CD4-positive, alpha-beta T cell (primary cell): ENCODE data around the gene IL31. TPM values are rescaled to one million over a fixed set of nuclear protein-coding genes. Genes with fewer than 3 reads are reported as not detected.

ENCODE experiments used
- ATAC-seq: fragments of 200-7000 bp; cut with Tn5 transposase; one replicate; pipeline ENCODE4 v1.10.0; 2022; ENCODE audit warnings: mild to moderate bottlenecking; ENCODE audit not compliant: poor library complexity
- CTCF ChIA-PET: fragments of 350-600 bp; sonication (Branson Sonifier 250); formaldehyde crosslinking; loops from one replicate; lab custom pipeline; 2021; ENCODE audit warnings: antibody characterized with exemption, inconsistent platforms; lab: Charles Lee
- POLR2A ChIA-PET: fragments of 350-600 bp; sonication (Branson Sonifier 250); formaldehyde crosslinking; loops from one replicate; lab custom pipeline; 2021; ENCODE audit warnings: antibody characterized with exemption, inconsistent platforms; lab: Charles Lee
- DNase-seq, 14 experiments: peaks; one replicate each; pipeline ENCODE4 v3.0.0-alpha.2; 2013 to 2020; ENCODE audit warnings: mixed read lengths in 2 of 14
- H3K27ac ChIP-seq, 2 donors: one replicate each; pipeline versions ENCODE4 v1.5.1 to v1.7.0; 2013; ENCODE audit warnings: low read length in 2 of 2, low read depth in 1 of 2, mild to moderate bottlenecking in 1 of 2
- H3K27me3 ChIP-seq, 2 experiments: 1 replicate in 1 of 2; 2 replicates in 1 of 2; pipeline versions ENCODE4 v1.6.1 to v1.7.0; 2013; ENCODE audit warnings: low read length in 2 of 2, control low read depth in 1 of 2, mild to moderate bottlenecking in 1 of 2, moderate library complexity in 1 of 2; ENCODE audit not compliant: insufficient read depth in 2 of 2, control insufficient read depth in 1 of 2
- H3K36me3 ChIP-seq: one replicate; pipeline ENCODE4 v1.6.1; 2013; ENCODE audit warnings: low read length, control low read depth; ENCODE audit not compliant: insufficient read depth
- H3K4me1 ChIP-seq: one replicate; pipeline ENCODE4 v1.6.1; 2013; ENCODE audit warnings: low read length, control low read depth; ENCODE audit not compliant: insufficient read depth
- H3K4me3 ChIP-seq: one replicate; pipeline ENCODE4 v1.5.1; 2013; ENCODE audit warnings: mild to moderate bottlenecking, low read length, moderate library complexity
- H3K9me3 ChIP-seq, 2 experiments: 1 replicate in 1 of 2; 2 replicates in 1 of 2; pipeline versions ENCODE4 v1.6.1 to v1.7.0; 2013; ENCODE audit warnings: low read length in 2 of 2, mild to moderate bottlenecking in 2 of 2, control low read depth in 1 of 2, moderate library complexity in 1 of 2; ENCODE audit not compliant: control insufficient read depth in 1 of 2, insufficient read depth in 1 of 2
- H3K27ac Mint-ChIP-seq: one replicate; pipeline ENCODE4 v1.8.0; 2020; ENCODE audit warnings: mixed read lengths
- H3K27me3 Mint-ChIP-seq: one replicate; pipeline ENCODE4 v1.8.0; 2021; ENCODE audit warnings: mixed read lengths
- H3K36me3 Mint-ChIP-seq: one replicate; pipeline ENCODE4 v1.8.0; 2021; ENCODE audit warnings: low read depth, mixed read lengths
- H3K4me1 Mint-ChIP-seq: one replicate; pipeline ENCODE4 v1.8.0; 2021; ENCODE audit warnings: low read depth, mixed read lengths
- H3K4me3 Mint-ChIP-seq: one replicate; pipeline ENCODE4 v1.8.0; 2020; ENCODE audit warnings: mild to moderate bottlenecking, mixed read lengths
- H3K9me3 Mint-ChIP-seq: one replicate; pipeline ENCODE4 v1.8.0; 2020; ENCODE audit warnings: mixed read lengths
- CTCF ChIP-seq: fragments of 200-600 bp; IDR thresholded peaks from one replicate; pipeline ENCODE4 v1.8.0; 2022; ENCODE audit warnings: antibody characterized with exemption, mild to moderate bottlenecking
- intact Hi-C, 2 experiments: fragments of 100-400 bp; cut with DNase I in 1 of 2; cut with micrococcal nuclease in 1 of 2; formaldehyde crosslinking; loops; one replicate each; pipeline versions ENCODE4 v1.15.1 to v1.9.0; 2023 to 2025; cut with DNase I, micrococcal nuclease
- total RNA-seq, 174 experiments: library from RNA in 2 of 174; stranded (reverse) in 2 of 174; gene quantifications; one replicate each; pipeline ENCODE4 v1.2.3 and lab custom pipeline; 2021 to 2026

IL31 gene
- total RNA-seq, 2 experiments from 2014 or later = not detected

GRCh38 chr12:122202017-122202416 lies 28.0 kb upstream of the IL31 start:
- Histone ChIP-seq H3K4me1 (peaks cover 14% of the 10 kb centered on the region), H3K36me3 (no peaks in the 10 kb centered on the region), H3K27me3 (peaks cover 7 to 12% of the 10 kb centered on the region in 2 experiments), H3K9me3 (no peaks in the 10 kb centered on the region), H3K4me3 (no peak overlapping the region), H3K27ac (no peak overlapping the region)
- intact Hi-C loops = no loop called here
- H3K4me1 Mint-ChIP-seq = peaks cover 12% of the 10 kb centered on the region
- DNase-seq (no peak), ATAC-seq (no peak)
- CTCF ChIA-PET = interaction anchor here (0.6 to 0.7 kb wide), 2 partner anchors 12 to 542 kb away, joined by 3 read pairs; no protein-coding TSS in a partner anchor
- no peaks in the 10 kb centered on the region for H3K36me3 Mint-ChIP-seq
- no peak for TF ChIP-seq CTCF
- POLR2A ChIA-PET = interaction anchor here (1.0 kb wide), 1 partner anchor 24 kb away, joined by 4 read pairs; the partner anchor contains the start of gene DIABLO
- peak overlapping the region; percentile 15 for H3K4me3 Mint-ChIP-seq
- peaks cover 15% of the 10 kb centered on the region for H3K27me3 Mint-ChIP-seq
- no peak overlapping the region for H3K27ac Mint-ChIP-seq
- H3K9me3 Mint-ChIP-seq = no peaks in the 10 kb centered on the region

- ATAC-seq = no peak
- Mint-ChIP-seq H3K36me3 (no peaks in the 10 kb centered on the region), H3K9me3 (no peaks in the 10 kb centered on the region), H3K4me3 (no peak overlapping the region), H3K27me3 (peaks cover 20% of the 10 kb centered on the region), H3K4me1 (peaks cover 12% of the 10 kb centered on the region), H3K27ac (no peak overlapping the region)
- Histone ChIP-seq H3K9me3 (no peaks in the 10 kb centered on the region), H3K4me3 (no peak overlapping the region), H3K27ac (no peak overlapping the region), H3K36me3 (no peaks in the 10 kb centered on the region), H3K4me1 (peaks cover 14% of the 10 kb centered on the region), H3K27me3 (peaks cover 7 to 12% of the 10 kb centered on the region in 2 experiments)
- TF ChIP-seq CTCF = no peak
- CTCF ChIA-PET = no interaction called here
- POLR2A ChIA-PET = interaction anchor here (1.0 kb wide), 1 partner anchor 25 kb away, joined by 4 read pairs; the partner anchor contains the start of gene DIABLO
- no peak for DNase-seq
- intact Hi-C loops = no loop called here
Observed at GRCh38 chr12:122201381-122201780, 27.4 kb upstream of the IL31 start.

- POLR2A ChIA-PET = no interaction called here
- DNase-seq = no peak
- H3K4me3 Mint-ChIP-seq = no peak overlapping the region
- Histone ChIP-seq H3K4me1 (peaks cover 14% of the 10 kb centered on the region), H3K4me3 (no peak overlapping the region), H3K9me3 (no peaks in the 10 kb centered on the region), H3K36me3 (no peaks in the 10 kb centered on the region), H3K27me3 (peaks cover 7 to 12% of the 10 kb centered on the region in 2 experiments), H3K27ac (no peak overlapping the region)
- CTCF ChIA-PET = no interaction called here
- H3K36me3 Mint-ChIP-seq = no peaks in the 10 kb centered on the region
- H3K27ac Mint-ChIP-seq = no peak overlapping the region
- intact Hi-C loops = no loop called here
- no peaks in the 10 kb centered on the region for H3K9me3 Mint-ChIP-seq
- ATAC-seq = no peak
- peaks cover 20% of the 10 kb centered on the region for H3K27me3 Mint-ChIP-seq
- TF ChIP-seq CTCF = no peak
- H3K4me1 Mint-ChIP-seq = peaks cover 12% of the 10 kb centered on the region
Observed at GRCh38 chr12:122200541-122201175, 26.6 kb upstream of the IL31 start.
